ENCODE data around the gene SCYGR8.

The SCYGR8 gene

GRCh38 chr2:227745594-227745993, at the start of gene SCYGR8:
TSS of gene SCYGR8 (plus strand) at chr2:227745894. CDS start at chr2:227745894, 0 bp downstream.
- H3K9ac ChIP-seq (ENCODE audit: insufficient read length, low read depth): no peak within 1 kb of the TSS
- H3K9me3 ChIP-seq (ENCODE audit: insufficient read depth, low read length): no peaks in the 10 kb centered on the region
- H3K36me3 ChIP-seq (ENCODE audit: insufficient read depth, insufficient read length, low read length): no peaks in the 10 kb centered on the region
- DNase-seq (ENCODE audit: low read depth, low spot score): no peak
- no peak within 1 kb of the TSS for H3K4me3 ChIP-seq (ENCODE audit: insufficient read length, low read depth)
- no peaks in the 10 kb centered on the region for H3K27me3 ChIP-seq (ENCODE audit: insufficient read depth, insufficient read length)
- H3K4me1 ChIP-seq (ENCODE audit: insufficient read depth, insufficient read length): peaks cover 4% of the 10 kb centered on the region
- TF ChIP-seq ZNF274 (IDR thresholded peaks at IDR 0.05; ENCODE audit: low read depth, low read length) (no peak), SUZ12 (IDR thresholded peaks at IDR 0.05; ENCODE audit: extremely low read depth, insufficient read depth, insufficient read length) (no peak), YY1 (IDR thresholded peaks at IDR 0.05; ENCODE audit: insufficient read depth, insufficient read length) (no peak)

- Histone ChIP-seq H3K9ac (ENCODE audit: insufficient read length, low read depth) (no peak overlapping the region), H3K9me3 (ENCODE audit: insufficient read depth, low read length) (no peaks in the 10 kb centered on the region), H3K4me3 (ENCODE audit: insufficient read length, low read depth) (no peak overlapping the region), H3K4me1 (ENCODE audit: insufficient read depth, insufficient read length) (no peaks in the 10 kb centered on the region), H3K27me3 (ENCODE audit: insufficient read depth, insufficient read length) (no peaks in the 10 kb centered on the region), H3K36me3 (ENCODE audit: insufficient read depth, insufficient read length, low read length) (peaks cover 26% of the 10 kb centered on the region)
- TF ChIP-seq YY1 (IDR thresholded peaks at IDR 0.05; ENCODE audit: insufficient read depth, insufficient read length) (no peak), SUZ12 (IDR thresholded peaks at IDR 0.05; ENCODE audit: extremely low read depth, insufficient read depth, insufficient read length) (no peak), ZNF274 (IDR thresholded peaks at IDR 0.05; ENCODE audit: low read depth, low read length) (no peak)
- no peak for DNase-seq (ENCODE audit: low read depth, low spot score)
Measured at GRCh38 chr2:227696990-227697679, 48.6 kb upstream of the SCYGR8 start.

- Histone ChIP-seq H3K4me3 (ENCODE audit: insufficient read length, low read depth) (no peak overlapping the region), H3K9ac (ENCODE audit: insufficient read length, low read depth) (no peak overlapping the region), H3K4me1 (ENCODE audit: insufficient read depth, insufficient read length) (no peaks in the 10 kb centered on the region), H3K9me3 (ENCODE audit: insufficient read depth, low read length) (no peaks in the 10 kb centered on the region), H3K27me3 (ENCODE audit: insufficient read depth, insufficient read length) (no peaks in the 10 kb centered on the region), H3K36me3 (ENCODE audit: insufficient read depth, insufficient read length, low read length) (peaks cover 18% of the 10 kb centered on the region)
- TF ChIP-seq SUZ12 (IDR thresholded peaks at IDR 0.05; ENCODE audit: extremely low read depth, insufficient read depth, insufficient read length) (no peak), YY1 (IDR thresholded peaks at IDR 0.05; ENCODE audit: insufficient read depth, insufficient read length) (no peak), ZNF274 (IDR thresholded peaks at IDR 0.05; ENCODE audit: low read depth, low read length) (no peak)
- DNase-seq (ENCODE audit: low read depth, low spot score): no peak
Measured at GRCh38 chr2:227701556-227701955, 44.1 kb upstream of the SCYGR8 start.

- Histone ChIP-seq H3K4me1 (ENCODE audit: insufficient read depth, insufficient read length) (no peaks in the 10 kb centered on the region), H3K9ac (ENCODE audit: insufficient read length, low read depth) (no peak overlapping the region), H3K9me3 (ENCODE audit: insufficient read depth, low read length) (no peaks in the 10 kb centered on the region), H3K36me3 (ENCODE audit: insufficient read depth, insufficient read length, low read length) (peaks cover 23% of the 10 kb centered on the region), H3K4me3 (ENCODE audit: insufficient read length, low read depth) (no peak overlapping the region), H3K27me3 (ENCODE audit: insufficient read depth, insufficient read length) (no peaks in the 10 kb centered on the region)
- TF ChIP-seq YY1 (IDR thresholded peaks at IDR 0.05; ENCODE audit: insufficient read depth, insufficient read length): no peak
- no peak for TF ChIP-seq SUZ12 (IDR thresholded peaks at IDR 0.05; ENCODE audit: extremely low read depth, insufficient read depth, insufficient read length)
- TF ChIP-seq ZNF274 (IDR thresholded peaks at IDR 0.05; ENCODE audit: low read depth, low read length): no peak
- DNase-seq (ENCODE audit: low read depth, low spot score): no peak
Measured at GRCh38 chr2:227703280-227703732, 42.4 kb upstream of the SCYGR8 start.

- Histone ChIP-seq H3K4me1 (ENCODE audit: insufficient read depth, insufficient read length) (no peaks in the 10 kb centered on the region), H3K9me3 (ENCODE audit: insufficient read depth, low read length) (no peaks in the 10 kb centered on the region), H3K9ac (ENCODE audit: insufficient read length, low read depth) (no peak overlapping the region), H3K4me3 (ENCODE audit: insufficient read length, low read depth) (no peak overlapping the region), H3K27me3 (ENCODE audit: insufficient read depth, insufficient read length) (no peaks in the 10 kb centered on the region), H3K36me3 (ENCODE audit: insufficient read depth, insufficient read length, low read length) (peaks cover 16% of the 10 kb centered on the region)
- TF ChIP-seq YY1 (IDR thresholded peaks at IDR 0.05; ENCODE audit: insufficient read depth, insufficient read length) (no peak), ZNF274 (IDR thresholded peaks at IDR 0.05; ENCODE audit: low read depth, low read length) (no peak), SUZ12 (IDR thresholded peaks at IDR 0.05; ENCODE audit: extremely low read depth, insufficient read depth, insufficient read length) (no peak)
- no peak for DNase-seq (ENCODE audit: low read depth, low spot score)
Measured at GRCh38 chr2:227703961-227704360, 41.7 kb upstream of the SCYGR8 start.

- TF ChIP-seq SUZ12 (IDR thresholded peaks at IDR 0.05; ENCODE audit: extremely low read depth, insufficient read depth, insufficient read length) (no peak), ZNF274 (IDR thresholded peaks at IDR 0.05; ENCODE audit: low read depth, low read length) (no peak), YY1 (IDR thresholded peaks at IDR 0.05; ENCODE audit: insufficient read depth, insufficient read length) (no peak)
- no peak for DNase-seq (ENCODE audit: low read depth, low spot score)
- Histone ChIP-seq H3K4me3 (ENCODE audit: insufficient read length, low read depth) (no peak overlapping the region), H3K36me3 (ENCODE audit: insufficient read depth, insufficient read length, low read length) (peaks cover 5% of the 10 kb centered on the region), H3K4me1 (ENCODE audit: insufficient read depth, insufficient read length) (no peaks in the 10 kb centered on the region), H3K27me3 (ENCODE audit: insufficient read depth, insufficient read length) (no peaks in the 10 kb centered on the region), H3K9ac (ENCODE audit: insufficient read length, low read depth) (no peak overlapping the region), H3K9me3 (ENCODE audit: insufficient read depth, low read length) (peaks cover 6% of the 10 kb centered on the region; the same call in 1 of the 2 replicates)
Measured at GRCh38 chr2:227706859-227707258, 38.8 kb upstream of the SCYGR8 start.

- no peak overlapping the region for H3K4me3 ChIP-seq (ENCODE audit: insufficient read length, low read depth)
- no peak overlapping the region for H3K9ac ChIP-seq (ENCODE audit: insufficient read length, low read depth)
- no peaks in the 10 kb centered on the region for H3K27me3 ChIP-seq (ENCODE audit: insufficient read depth, insufficient read length)
- H3K36me3 ChIP-seq (ENCODE audit: insufficient read depth, insufficient read length, low read length): peaks cover 5% of the 10 kb centered on the region
- no peaks in the 10 kb centered on the region for H3K4me1 ChIP-seq (ENCODE audit: insufficient read depth, insufficient read length)
- H3K9me3 ChIP-seq (ENCODE audit: insufficient read depth, low read length): peaks cover 6% of the 10 kb centered on the region; the same call in 1 of the 2 replicates
- TF ChIP-seq ZNF274 (IDR thresholded peaks at IDR 0.05; ENCODE audit: low read depth, low read length): no peak
- no peak for TF ChIP-seq YY1 (IDR thresholded peaks at IDR 0.05; ENCODE audit: insufficient read depth, insufficient read length)
- no peak for TF ChIP-seq SUZ12 (IDR thresholded peaks at IDR 0.05; ENCODE audit: extremely low read depth, insufficient read depth, insufficient read length)
- DNase-seq (ENCODE audit: low read depth, low spot score): no peak
Measured at GRCh38 chr2:227707390-227707789, 38.3 kb upstream of the SCYGR8 start.

Measured in NT2/D1 (cell line).